Neural cell (in vitro differentiated cells): Measurements from ENCODE around the gene PTDSS2. TPM values are rescaled to one million over a fixed set of nuclear protein-coding genes. Genes with fewer than 3 reads are reported as not detected.

ENCODE experiments used
- H2AFZ ChIP-seq: fragments of 200-600, 300-800 bp; sonication (generic), shearing (Covaris generic); 2 replicates; pipeline ENCODE4 v1.6.0; 2014; ENCODE audit warnings: low read depth, mild to moderate bottlenecking, antibody characterized with exemption, low read length, moderate library complexity
- H3F3A ChIP-seq: fragments of 200-600 bp; shearing (Covaris generic); 2 replicates; pipeline ENCODE4 v1.6.1; 2016; ENCODE audit warnings: mild to moderate bottlenecking, moderate library complexity, mixed read lengths, antibody characterized with exemption, low read length; ENCODE audit not compliant: insufficient read depth, poor library complexity, severe bottlenecking
- H3K27ac ChIP-seq: fragments of 200-600, 300-800 bp; sonication (generic), shearing (Covaris generic); 2 replicates; pipeline ENCODE4 v1.5.1; 2014; ENCODE audit warnings: mild to moderate bottlenecking, low read length, moderate library complexity
- H3K27me3 ChIP-seq: fragments of 300-800, 200-600 bp; sonication (generic), shearing (Covaris generic); 2 replicates; pipeline ENCODE4 v1.6.0; 2014; ENCODE audit warnings: mild to moderate bottlenecking, low read depth, low read length, moderate library complexity; ENCODE audit not compliant: insufficient read depth
- H3K36me3 ChIP-seq: fragments of 300-800, 200-600 bp; sonication (generic), shearing (Covaris generic); 2 replicates; pipeline ENCODE4 v1.5.1; 2014; ENCODE audit warnings: mild to moderate bottlenecking, antibody characterized with exemption, low read length, moderate library complexity; ENCODE audit not compliant: insufficient read depth
- H3K4me2 ChIP-seq: fragments of 300-800, 200-600 bp; sonication (generic), shearing (Covaris generic); 2 replicates; pipeline ENCODE4 v1.6.0; 2014; ENCODE audit warnings: mild to moderate bottlenecking, low read length
- H3K4me3 ChIP-seq: fragments of 300-800, 200-600 bp; sonication (generic), shearing (Covaris generic); 2 replicates; pipeline ENCODE4 v1.5.1; 2014; ENCODE audit warnings: mild to moderate bottlenecking, low read length, moderate library complexity
- H3K79me2 ChIP-seq: fragments of 200-600 bp; shearing (Covaris generic); replicated peaks from 2 replicates; pipeline ENCODE4 v1.6.0; 2014; ENCODE audit warnings: mild to moderate bottlenecking, low read length, moderate library complexity; ENCODE audit not compliant: insufficient read depth
- H3K9ac ChIP-seq: fragments of 300-800, 200-600 bp; sonication (generic), shearing (Covaris generic); 2 replicates; pipeline ENCODE4 v1.6.1; 2016; ENCODE audit warnings: mild to moderate bottlenecking, low read length, mixed read lengths
- H3K9me2 ChIP-seq: fragments of 200-600 bp; shearing (Covaris generic); 2 replicates; pipeline ENCODE4 v1.6.1; 2016; ENCODE audit warnings: mild to moderate bottlenecking, low read length, mixed read lengths; ENCODE audit not compliant: insufficient read depth
- H3K9me3 ChIP-seq: fragments of 200-600, 300-800 bp; sonication (generic), shearing (Covaris generic); 2 replicates; pipeline ENCODE4 v1.6.1; 2016; ENCODE audit warnings: mild to moderate bottlenecking, mixed run types, low read length, moderate library complexity, mixed read lengths
- H4K20me1 ChIP-seq: fragments of 200-600 bp; shearing (Covaris generic); 2 replicates; pipeline ENCODE4 v1.6.1; 2016; ENCODE audit warnings: mild to moderate bottlenecking, mixed run types; ENCODE audit not compliant: insufficient read depth
- EP300 ChIP-seq: fragments of 450-650 bp; conservative IDR thresholded peaks from 2 replicates; pipeline ENCODE4 v1.6.1; 2014; ENCODE audit warnings: antibody characterized with exemption, mild to moderate bottlenecking, moderate library complexity; ENCODE audit not compliant: poor library complexity, severe bottlenecking
- EZH2 ChIP-seq: fragments of 200-600, 300-800 bp; shearing (Covaris generic), sonication (generic); IDR thresholded peaks from 2 replicates; pipeline ENCODE4 v1.6.1; 2014; ENCODE audit warnings: antibody characterized with exemption, low read length, borderline replicate concordance, mild to moderate bottlenecking; ENCODE audit not compliant: insufficient read depth, poor library complexity, severe bottlenecking
- MXI1 ChIP-seq: fragments of 450-650 bp; conservative IDR thresholded peaks from 2 replicates; pipeline ENCODE4 v1.6.1; 2014; ENCODE audit warnings: antibody characterized with exemption, mild to moderate bottlenecking; ENCODE audit not compliant: poor library complexity, severe bottlenecking
- POLR2AphosphoS5 ChIP-seq: IDR thresholded peaks from 2 replicates; pipeline ENCODE4 v1.6.1; 2012
- RAD21 ChIP-seq: fragments of 450-650 bp; conservative IDR thresholded peaks from 2 replicates; pipeline ENCODE4 v1.6.1; 2014; ENCODE audit warnings: antibody characterized with exemption, mild to moderate bottlenecking, moderate library complexity
- REST ChIP-seq: IDR thresholded peaks from 2 replicates; pipeline ENCODE4 v1.6.1; 2012; ENCODE audit warnings: borderline replicate concordance
- SMC3 ChIP-seq: fragments of 450-650 bp; conservative IDR thresholded peaks from 2 replicates; pipeline ENCODE4 v1.6.1; 2014; ENCODE audit warnings: antibody characterized with exemption, mild to moderate bottlenecking, moderate library complexity; ENCODE audit not compliant: poor library complexity
- TAF1 ChIP-seq: IDR thresholded peaks from 2 replicates; pipeline ENCODE4 v1.6.1; 2012; ENCODE audit warnings: low read depth
- polyA plus RNA-seq: library from polyadenylated mRNA; depleted of rRNA; stranded (reverse); fragments of >200 nt; gene quantifications from 2 replicates; pipeline ENCODE4 v1.2.3, GENCODE V29; 2014
- TF ChIP-seq, protein P1 (sequence below): fragments of 450-650 bp; IDR thresholded peaks from 2 replicates; pipeline ENCODE4 v1.5.1; 2014; ENCODE audit warnings: antibody characterized with exemption, mild to moderate bottlenecking, moderate library complexity; ENCODE audit not compliant: poor library complexity, severe bottlenecking

PTDSS2 gene
- polyA plus RNA-seq, 1 donor from 2014 or later: 54.3 TPM

DNA sequence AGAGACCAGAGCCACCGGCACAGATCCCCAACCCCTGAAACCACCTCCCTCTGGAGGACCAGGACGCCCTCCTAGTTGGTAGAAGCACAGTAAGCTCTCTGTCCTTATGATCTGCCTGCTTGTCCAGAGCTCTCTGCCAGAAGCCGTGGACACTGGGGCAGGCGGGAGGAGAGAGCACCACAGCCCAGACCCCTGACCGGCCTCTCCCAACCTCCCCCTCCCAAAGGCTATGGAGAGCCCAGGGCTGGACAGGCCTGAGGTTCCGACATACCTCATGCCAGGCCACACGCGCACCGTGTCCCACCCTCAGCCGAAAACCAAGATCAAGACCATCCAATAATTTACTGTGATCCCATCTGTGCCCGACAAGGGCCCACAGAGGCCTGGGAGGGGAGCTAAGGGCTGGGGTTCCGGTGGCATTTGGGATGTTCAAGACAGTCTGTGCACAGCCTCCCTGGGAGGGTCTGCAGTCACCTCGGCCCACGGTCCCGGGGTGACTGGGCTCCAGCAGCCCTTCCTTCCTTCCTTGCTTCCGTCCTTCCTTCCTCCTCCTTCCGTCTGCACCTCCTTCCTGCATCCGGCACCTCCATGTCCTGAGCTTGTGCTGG lies 81.9 kb downstream of the PTDSS2 start (continued):
- no peak for TF ChIP-seq EP300

GRCh38 chr11:532527-532985 lies 82.5 kb downstream of the PTDSS2 start:
- TF ChIP-seq EZH2 (no peak), TAF1 (no peak), RAD21 (no peak), MXI1 (no peak), EP300 (no peak), REST (no peak), POLR2AphosphoS5 (no peak)
- TF ChIP-seq, protein P1, sequence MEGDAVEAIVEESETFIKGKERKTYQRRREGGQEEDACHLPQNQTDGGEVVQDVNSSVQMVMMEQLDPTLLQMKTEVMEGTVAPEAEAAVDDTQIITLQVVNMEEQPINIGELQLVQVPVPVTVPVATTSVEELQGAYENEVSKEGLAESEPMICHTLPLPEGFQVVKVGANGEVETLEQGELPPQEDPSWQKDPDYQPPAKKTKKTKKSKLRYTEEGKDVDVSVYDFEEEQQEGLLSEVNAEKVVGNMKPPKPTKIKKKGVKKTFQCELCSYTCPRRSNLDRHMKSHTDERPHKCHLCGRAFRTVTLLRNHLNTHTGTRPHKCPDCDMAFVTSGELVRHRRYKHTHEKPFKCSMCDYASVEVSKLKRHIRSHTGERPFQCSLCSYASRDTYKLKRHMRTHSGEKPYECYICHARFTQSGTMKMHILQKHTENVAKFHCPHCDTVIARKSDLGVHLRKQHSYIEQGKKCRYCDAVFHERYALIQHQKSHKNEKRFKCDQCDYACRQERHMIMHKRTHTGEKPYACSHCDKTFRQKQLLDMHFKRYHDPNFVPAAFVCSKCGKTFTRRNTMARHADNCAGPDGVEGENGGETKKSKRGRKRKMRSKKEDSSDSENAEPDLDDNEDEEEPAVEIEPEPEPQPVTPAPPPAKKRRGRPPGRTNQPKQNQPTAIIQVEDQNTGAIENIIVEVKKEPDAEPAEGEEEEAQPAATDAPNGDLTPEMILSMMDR: no peak
- Histone ChIP-seq H3K27ac (no peak overlapping the region), H3K9me3 (no peaks in the 10 kb centered on the region), H4K20me1 (no peaks in the 10 kb centered on the region), H3K4me3 (no peak overlapping the region), H3K9me2 (no peaks in the 10 kb centered on the region), H3K27me3 (no peaks in the 10 kb centered on the region), H3K36me3 (no peaks in the 10 kb centered on the region), H3K79me2 (peaks cover 8% of the 10 kb centered on the region), H3K9ac (no peak overlapping the region), H3F3A (no peaks in the 10 kb centered on the region), H3K4me2 (no peak overlapping the region), H2AFZ (no peak overlapping the region)

DNA sequence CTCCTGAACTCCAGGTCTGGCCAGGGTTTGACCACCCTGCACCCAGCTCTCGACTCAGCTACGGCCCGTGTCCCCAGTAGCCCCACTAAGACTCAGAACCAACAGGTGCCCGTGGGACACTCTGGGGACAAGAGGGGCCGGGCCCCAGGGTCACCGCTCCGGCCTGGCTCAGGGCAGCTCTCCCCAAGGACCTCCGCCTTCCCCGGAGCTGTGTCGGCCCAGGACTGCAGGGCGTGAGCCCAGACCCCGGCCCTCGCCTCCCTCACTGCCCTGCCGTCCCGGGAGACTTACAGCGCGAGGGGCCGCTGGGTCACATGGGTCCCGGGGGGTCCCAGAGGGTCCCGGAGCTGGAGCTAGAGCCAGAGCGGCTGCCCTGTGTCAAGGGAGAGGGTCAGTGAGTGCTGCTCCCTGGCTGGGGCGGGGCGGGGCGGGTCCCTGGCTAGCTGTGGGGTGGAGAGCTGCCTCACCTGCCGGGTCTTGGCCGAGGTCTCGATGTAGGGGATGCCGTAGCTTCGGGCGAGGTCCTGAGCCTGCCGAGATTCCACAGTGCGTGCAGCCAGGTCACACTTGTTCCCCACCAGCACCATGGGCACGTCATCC lies 83.0 kb downstream of the PTDSS2 start:
- H3K79me2 ChIP-seq: peaks cover 8% of the 10 kb centered on the region
- no peak overlapping the region for H3K4me3 ChIP-seq
- no peaks in the 10 kb centered on the region for H3K9me3 ChIP-seq
- H3K36me3 ChIP-seq: no peaks in the 10 kb centered on the region
- H3K4me2 ChIP-seq: no peak overlapping the region
- no peaks in the 10 kb centered on the region for H3K27me3 ChIP-seq
- TF ChIP-seq EP300 (no peak), REST (no peak), SMC3 (no peak), TAF1 (no peak), RAD21 (no peak), POLR2AphosphoS5 (no peak), MXI1 (no peak)
- TF ChIP-seq, protein P1: no peak
- no peaks in the 10 kb centered on the region for H3F3A ChIP-seq
- H4K20me1 ChIP-seq: no peaks in the 10 kb centered on the region
- H3K9me2 ChIP-seq: no peaks in the 10 kb centered on the region
- no peak overlapping the region for H3K27ac ChIP-seq
- H2AFZ ChIP-seq: no peak overlapping the region
- no peak overlapping the region for H3K9ac ChIP-seq
